Stimulated activated CD8-positive, alpha-beta memory T cell treated with anti-CD3 and anti-CD28 coated beads, Interleukin-12 subunit alpha, Interleukin-12 subunit beta, amount 100 ng/mL, for 24 hours (primary cell): ENCODE results near the gene GSTM4.
"Not testable (repeated sequence)": the region's sequence is repeated elsewhere in the genome, so short reads cannot be mapped to it uniquely, and the experiment has no call there.

ENCODE experiments used
- DNase-seq: peaks from one replicate; pipeline ENCODE4 v3.0.0-alpha.2; 2020; ENCODE audit errors: extremely low read depth

The GSTM4 gene

GRCh38 chr1:109702940-109703339 lies 47.0 kb downstream of the GSTM4 start:
- not testable (repeated sequence) for DNase-seq

- no peak for DNase-seq
Observed at GRCh38 chr1:109704173-109704572, 48.3 kb downstream of the GSTM4 start.

- no peak for DNase-seq
Observed at GRCh38 chr1:109705411-109705810, 49.5 kb downstream of the GSTM4 start.

DNA sequence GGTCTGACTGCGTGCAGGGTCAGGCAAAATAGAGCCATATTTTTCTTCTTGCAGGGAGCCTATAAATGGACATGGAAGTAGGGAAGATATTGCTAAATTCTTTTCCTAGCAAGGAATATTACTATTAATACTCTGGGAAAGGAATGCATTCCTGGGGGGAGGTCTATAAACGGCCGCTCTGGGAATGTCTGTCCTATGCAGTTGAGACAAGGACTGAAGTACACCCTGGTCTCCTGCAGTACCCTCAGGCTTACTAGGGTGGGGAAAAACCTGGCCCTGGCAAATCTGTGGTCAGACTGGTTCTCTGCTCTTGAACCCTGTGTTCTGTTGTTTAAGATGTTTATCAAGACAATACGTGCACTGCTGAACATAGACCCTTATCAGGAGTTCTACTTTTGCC lies 53.0 kb downstream of the GSTM4 start:
- not testable (repeated sequence) for DNase-seq

DNA sequence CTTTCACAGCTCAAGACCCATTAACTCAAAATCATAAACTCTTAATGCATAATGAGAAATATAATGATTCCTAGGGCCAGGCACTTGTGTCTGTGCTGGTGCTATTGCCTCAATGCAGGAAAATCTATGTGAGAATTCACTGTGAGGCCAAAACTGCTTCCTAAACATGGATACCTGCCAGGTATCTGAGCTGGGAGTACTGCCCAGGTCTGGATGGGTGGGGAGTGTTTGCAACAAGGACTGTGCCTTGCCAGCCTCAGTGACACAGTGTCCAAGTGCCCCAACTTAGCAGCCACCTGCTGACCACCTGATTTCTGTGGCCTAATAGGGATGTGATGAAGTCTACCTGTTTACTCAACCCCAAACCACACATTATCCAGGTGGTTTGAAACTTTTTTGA lies 53.9 kb downstream of the GSTM4 start:
- DNase-seq, result not testable (repeated sequence)
